22Rv1 (cell line): ENCODE measurements around the gene ENPP5.

Experiments
- H3K27ac ChIP-seq: fragments of 450-650 bp; 2 replicates; pipeline ENCODE4 v1.5.1; 2017
- ZFX ChIP-seq: fragments of 450-650 bp; IDR thresholded peaks from 2 replicates; pipeline ENCODE4 v1.6.1; 2017; ENCODE audit warnings: antibody characterized with exemption, borderline replicate concordance
- TF ChIP-seq, protein P1 (sequence below): fragments of 450-650 bp; IDR thresholded peaks from 2 replicates; pipeline ENCODE4 v1.5.1; 2017; ENCODE audit warnings: mild to moderate bottlenecking

Gene ENPP5

DNA sequence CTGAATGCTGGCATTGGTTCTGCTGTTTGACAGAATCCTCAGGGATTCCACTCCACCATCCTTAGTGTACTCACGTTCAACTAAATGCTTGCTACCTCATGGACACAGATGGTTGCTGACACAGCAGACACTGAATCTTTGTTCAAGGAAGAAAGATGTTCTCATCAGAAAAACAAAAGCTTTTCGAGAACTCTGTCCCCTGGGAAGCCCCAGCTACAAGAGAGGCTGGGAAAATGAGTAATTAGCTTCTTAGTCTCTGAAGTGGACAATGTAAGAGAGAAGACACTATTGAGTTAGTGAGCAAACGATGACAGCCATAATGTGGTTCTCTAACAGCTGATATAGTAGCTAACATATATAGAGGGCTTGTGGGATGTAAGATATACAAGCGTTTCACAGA lies 30.9 kb upstream of the ENPP5 start:
- H3K27ac ChIP-seq, result no peak overlapping the region
- TF ChIP-seq ZFX, result no peak
- TF ChIP-seq, protein P1, sequence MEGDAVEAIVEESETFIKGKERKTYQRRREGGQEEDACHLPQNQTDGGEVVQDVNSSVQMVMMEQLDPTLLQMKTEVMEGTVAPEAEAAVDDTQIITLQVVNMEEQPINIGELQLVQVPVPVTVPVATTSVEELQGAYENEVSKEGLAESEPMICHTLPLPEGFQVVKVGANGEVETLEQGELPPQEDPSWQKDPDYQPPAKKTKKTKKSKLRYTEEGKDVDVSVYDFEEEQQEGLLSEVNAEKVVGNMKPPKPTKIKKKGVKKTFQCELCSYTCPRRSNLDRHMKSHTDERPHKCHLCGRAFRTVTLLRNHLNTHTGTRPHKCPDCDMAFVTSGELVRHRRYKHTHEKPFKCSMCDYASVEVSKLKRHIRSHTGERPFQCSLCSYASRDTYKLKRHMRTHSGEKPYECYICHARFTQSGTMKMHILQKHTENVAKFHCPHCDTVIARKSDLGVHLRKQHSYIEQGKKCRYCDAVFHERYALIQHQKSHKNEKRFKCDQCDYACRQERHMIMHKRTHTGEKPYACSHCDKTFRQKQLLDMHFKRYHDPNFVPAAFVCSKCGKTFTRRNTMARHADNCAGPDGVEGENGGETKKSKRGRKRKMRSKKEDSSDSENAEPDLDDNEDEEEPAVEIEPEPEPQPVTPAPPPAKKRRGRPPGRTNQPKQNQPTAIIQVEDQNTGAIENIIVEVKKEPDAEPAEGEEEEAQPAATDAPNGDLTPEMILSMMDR, result no peak

DNA sequence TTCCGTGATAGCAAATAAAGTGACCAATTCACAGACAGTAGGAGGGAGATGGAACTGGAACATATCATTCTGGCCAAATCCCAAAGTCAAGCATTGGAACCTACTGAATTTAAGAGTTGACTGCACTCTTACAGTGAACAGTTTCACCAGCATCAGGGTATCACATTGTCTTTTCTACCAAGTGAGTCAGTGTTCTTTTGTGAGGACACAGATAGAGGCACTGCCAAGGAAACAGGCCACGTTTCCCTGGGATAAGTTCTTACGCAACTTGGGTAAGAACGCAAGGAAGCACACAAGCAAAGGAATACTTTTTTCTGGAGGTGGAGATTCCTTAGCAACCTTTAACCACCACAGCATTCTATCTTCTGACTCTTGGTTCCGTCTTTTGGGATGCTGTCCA lies 28.6 kb upstream of the ENPP5 start:
- no peak for TF ChIP-seq ZFX
- TF ChIP-seq, protein P1, result no peak
- H3K27ac ChIP-seq, result no peak overlapping the region

DNA sequence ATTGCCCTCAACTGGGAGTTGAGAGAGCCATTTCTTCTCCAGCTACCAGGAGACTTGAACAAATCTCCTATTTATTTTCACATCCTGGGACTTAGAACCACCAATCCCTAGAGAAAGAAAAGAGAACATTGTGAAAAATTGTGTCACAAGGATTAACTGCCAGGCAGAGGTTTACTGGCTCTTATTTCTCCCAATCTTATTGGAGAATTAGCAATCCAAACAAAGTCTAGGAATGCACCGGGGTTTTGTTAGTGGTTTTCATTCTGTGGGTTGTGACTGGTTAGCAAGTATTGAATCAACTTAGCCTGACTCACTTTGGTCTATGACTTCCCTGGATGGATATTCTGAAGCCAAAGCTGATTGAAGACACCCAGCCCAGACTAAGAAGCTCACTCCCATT lies 21.2 kb upstream of the ENPP5 start:
- H3K27ac ChIP-seq, result no peak overlapping the region

DNA sequence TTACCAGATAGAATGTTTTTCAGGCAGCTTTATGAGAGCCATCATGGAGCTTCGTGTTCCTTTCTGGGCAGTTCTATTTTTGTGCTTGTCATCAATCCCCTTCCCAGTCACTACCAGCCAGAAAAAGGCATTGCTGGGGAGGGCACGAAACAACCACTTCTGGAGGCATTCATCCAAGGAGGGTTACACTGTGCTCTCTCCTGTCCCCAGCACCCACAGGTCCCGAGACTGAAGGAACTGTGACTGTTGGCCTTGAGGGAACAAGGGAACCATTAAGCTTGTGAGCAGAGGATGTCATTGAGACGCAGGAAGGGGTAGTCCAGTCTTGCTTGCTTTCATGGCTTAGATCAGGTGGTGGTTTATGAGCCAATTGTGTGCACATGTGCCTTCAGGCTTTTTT lies 20.1 kb upstream of the ENPP5 start:
- H3K27ac ChIP-seq, result peak overlapping the region; percentile 69
- TF ChIP-seq, protein P1, result no peak
- TF ChIP-seq ZFX, result no peak

More for the DNA sequence above, 21.2 kb upstream of the ENPP5 start:
- no peak for TF ChIP-seq ZFX
- TF ChIP-seq, protein P1, result no peak

DNA sequence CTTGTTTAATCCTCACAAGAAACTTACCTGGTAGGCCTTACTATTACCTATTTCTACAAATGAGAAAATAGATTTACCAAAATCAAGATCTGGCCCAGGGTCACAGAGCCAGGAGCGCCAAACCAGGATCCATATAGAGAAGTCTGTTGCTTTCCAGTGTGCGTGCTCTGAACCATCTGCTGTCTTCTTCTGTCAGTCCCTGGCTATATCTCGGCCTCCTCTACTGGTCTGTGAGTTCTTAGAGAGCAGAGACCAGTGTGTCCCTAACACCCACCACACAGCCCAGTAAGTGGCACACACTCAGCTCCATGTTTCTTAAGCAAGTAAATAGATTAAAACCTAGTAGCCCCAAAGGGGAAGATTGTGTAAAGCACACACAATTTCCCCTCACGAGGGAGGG lies 18.9 kb upstream of the ENPP5 start:
- peak overlapping the region; percentile 69 for H3K27ac ChIP-seq
- TF ChIP-seq, protein P1, result no peak
- TF ChIP-seq ZFX, result no peak

DNA sequence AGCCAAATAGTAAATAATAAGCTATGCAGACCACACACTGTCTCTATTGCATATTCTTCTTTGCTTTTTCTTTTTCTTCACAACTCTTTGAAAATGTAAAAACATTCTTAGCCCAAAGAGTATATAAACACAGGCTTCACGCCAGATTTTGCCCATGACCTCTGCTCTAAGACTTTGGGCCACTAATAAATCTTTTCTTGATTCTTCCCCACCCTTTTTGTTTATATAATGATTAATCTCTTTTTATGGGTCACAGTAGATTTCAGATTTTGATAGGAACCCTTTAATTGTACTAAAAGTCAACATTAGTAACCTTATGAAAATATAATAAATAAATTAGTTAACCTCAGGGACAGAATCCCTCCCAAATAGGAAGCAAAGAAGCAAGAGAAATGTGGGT lies 15.8 kb upstream of the ENPP5 start:
- TF ChIP-seq, protein P1, result no peak
- no peak for TF ChIP-seq ZFX
- H3K27ac ChIP-seq, result peak overlapping the region; percentile 69

DNA sequence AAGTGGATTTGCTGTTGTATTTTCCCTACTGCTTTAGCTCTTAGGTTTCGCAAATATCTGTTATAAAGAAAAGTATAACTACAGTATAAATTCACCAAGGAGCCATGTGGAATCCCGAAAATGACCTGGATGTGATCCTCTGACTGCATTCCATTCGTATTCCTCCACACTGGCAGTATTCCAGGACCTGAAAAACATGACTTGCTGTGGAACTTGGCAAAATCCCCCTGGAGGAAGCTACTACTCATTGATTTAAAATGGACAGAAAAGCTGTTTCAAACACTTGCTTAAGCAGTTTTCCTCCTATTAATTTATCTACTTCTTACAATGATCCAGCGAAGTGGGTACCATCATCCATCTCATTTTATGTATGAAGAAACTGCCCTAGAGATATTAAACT lies 13.3 kb upstream of the ENPP5 start:
- H3K27ac ChIP-seq, result no peak overlapping the region

More for the DNA sequence above, 13.3 kb upstream of the ENPP5 start:
- TF ChIP-seq ZFX, result no peak
- TF ChIP-seq, protein P1, result no peak
